NOMO-1 treated with DMSO at 0.1 percent for 48 hours (cell line): ENCODE results near the gene REEP1.

Experiments
- DNase-seq: peaks from one replicate; lab custom pipeline; 2025; ENCODE audit not compliant: unreplicated experiment; lab: John Stamatoyannopoulos, UW

REEP1 gene

DNA sequence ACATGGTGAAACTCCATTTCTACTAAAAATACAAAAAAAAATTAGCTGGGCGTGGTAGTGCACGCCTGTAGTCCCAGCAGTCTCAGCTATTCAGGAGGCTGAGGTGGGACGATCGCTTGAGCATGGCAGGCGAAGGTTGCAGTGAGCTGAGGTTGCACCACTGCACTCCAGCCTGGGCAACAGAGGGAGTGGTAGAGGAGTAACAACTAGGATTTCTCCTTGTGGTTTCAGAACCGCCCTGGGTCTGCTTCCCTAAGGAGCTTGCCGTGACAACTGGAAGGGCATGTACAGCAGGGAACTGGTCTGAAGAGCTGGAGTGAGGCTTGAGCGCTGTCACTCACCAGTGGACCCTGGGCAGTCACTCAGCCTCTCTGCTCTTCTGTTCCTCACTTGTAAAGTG, 29.1 kb downstream of the REEP1 start:
- DNase-seq = no peak

DNA sequence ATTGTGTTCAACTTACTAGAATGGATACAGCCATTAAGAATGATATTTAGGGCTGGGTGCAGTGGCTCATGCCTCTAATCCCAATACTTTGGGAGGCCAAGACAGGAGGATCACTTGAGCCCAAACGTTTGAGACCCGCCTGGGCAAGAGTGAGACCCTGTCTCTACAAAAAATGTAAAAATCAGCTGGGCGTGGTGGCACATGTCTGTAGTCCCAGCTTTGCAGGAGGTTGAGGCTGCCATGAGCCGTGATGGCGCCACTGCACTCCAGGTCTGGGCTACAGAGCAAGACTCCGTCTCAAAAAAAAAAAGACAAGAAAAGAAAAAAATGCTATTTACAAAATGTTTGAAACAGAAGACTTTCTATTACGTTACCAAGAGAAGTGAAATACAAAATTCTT, 30.0 kb downstream of the REEP1 start:
- no peak for DNase-seq

DNA sequence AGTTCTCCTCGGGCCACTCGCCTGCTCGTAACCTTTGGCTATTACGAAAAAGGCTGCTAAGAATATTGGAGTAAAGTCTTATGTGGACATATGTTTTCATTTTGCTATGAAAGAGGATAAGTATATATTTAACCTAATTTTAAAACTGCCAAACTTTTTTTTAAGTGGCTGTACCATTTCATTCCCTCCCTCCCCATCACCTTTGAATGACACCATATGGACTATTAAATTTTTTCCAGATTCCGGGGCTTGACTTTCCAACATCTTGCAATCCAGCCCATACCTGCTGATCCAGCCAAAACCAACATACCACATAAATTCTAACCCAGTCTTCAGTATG, 31.5 kb downstream of the REEP1 start:
- DNase-seq = no peak

DNA sequence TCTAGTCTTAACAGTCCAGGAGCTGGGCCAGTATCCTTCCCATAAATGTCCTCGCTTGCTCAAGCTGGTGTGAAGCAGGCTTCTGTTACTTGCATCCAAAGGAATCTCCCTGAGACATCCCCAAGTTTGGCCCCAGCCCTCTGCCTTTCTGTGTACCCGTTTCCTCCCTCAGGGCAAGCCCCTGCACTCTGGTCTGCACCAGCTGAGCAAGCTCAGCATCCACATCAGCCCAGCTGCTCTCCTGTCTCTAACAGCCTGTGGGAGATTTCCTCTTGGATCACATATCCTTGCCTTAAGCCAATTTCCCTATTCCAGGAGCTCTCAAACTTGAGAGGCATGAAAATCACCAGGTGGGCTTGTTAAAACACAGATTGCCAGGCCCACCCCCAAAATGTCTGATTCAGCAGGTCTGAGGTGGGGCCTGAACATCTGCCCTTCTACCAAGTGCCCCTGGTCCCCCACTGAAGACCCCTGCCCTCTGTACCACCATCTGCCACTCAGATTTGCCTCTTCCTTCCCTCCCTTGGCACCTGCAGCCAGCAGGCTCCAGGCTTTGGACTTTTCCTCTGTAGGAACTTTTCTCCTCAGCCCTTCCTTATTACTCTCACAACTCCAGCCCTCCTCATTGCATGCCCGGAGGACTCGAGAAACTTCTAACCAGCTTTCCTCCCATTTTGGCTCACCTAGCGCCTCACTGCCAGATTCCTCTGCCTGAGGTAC, 32.1 kb downstream of the REEP1 start:
- no peak for DNase-seq

DNA sequence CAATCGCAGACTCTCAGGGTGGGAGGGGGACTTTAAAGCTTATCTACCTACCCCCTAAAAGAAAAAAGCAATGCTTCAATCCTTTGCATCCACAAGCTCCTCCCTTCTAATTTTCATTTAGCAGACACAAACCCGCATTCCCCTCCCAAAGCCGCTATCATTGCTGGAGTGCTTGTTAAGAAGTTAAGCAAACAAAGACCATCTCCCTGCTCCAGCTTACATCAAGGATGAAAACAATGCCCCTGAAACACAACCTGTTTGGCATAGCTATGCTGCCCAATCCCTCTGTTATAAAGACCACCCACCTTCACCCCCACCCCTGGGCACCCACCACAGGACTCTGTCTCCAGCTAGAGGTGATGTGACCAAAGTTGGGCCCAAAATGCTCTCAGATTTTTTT, 33.0 kb downstream of the REEP1 start:
- DNase-seq = no peak

DNA sequence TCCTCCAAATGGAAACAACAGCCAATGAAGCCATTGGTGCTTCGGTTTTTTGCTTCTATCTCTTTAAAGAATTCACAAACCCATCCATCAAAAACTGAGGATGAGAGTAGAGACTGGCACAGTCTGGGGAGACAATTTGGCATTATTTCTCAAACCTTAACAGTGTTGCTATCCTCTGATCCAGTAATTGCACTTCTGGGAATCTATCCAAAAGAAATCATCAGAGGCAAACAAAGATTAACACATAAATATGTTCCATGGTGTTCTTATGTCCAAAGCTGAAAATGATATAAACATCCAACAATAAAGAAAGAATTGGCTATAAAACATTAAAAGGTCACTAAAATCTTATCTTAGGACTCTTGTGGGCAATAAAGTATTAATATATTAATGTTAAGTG, 35.1 kb downstream of the REEP1 start:
- DNase-seq = no peak

DNA sequence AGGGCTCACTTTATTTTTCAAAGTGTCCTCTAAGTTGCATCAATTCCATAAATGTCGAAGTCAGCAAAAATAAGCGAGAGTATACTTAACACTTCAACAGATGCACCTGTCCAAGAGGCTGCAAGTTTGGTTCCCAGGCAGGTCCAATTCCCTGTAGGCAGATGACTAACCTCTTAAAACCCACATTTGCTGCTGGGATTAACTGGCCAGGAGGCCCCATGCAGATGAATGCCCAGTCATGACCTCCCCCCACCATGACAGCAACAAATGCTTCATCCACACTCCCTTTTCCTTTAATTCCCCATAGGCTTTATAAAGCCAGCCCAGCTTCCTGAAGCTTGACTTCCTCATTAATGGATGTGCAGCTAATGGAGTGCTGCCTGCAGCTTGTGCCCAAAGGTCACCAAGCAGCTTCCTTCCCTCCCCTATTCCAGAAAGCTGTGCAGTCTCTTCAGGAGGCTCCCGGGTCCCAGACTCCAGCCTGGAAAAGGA, 35.7 kb downstream of the REEP1 start:
- no peak for DNase-seq

DNA sequence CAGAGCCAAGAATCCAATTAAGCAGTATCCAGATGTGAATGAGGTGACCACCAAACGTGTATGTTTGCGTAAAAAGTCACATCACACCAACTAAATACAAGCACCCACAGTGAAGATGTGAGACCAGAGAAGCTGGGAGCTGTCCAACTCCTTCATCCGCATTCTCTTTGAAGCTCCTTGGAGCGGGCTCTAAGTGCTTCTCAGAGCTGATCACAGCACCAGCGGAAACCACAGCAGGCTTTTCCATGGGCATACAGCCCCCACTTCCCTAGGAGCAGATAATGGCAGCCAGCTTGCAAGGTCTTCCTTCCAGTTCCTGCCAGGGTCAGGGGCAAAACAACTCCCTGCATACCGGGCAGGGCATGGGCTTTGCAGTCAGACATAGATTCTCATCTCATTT, 36.4 kb downstream of the REEP1 start:
- DNase-seq = no peak

DNA sequence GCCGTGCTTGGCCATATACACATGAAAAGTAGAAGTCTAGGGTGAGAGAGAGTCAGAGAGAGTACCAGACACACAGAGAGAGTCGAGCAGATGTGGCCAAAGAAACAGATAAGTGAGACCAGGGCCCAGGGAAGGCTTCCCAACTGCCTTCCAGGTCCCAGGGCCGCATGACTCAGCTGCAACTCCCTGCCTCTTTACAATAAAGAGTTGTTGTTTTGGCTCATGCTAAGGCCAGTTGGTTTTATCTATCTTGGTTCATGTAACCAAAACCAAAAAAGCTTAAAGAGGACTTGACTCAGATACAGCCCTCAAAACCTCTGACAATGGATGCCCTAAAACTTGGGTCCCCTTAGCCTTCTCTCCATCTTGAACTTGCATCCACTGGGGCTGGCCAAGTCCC, 36.9 kb downstream of the REEP1 start:
- no peak for DNase-seq

DNA sequence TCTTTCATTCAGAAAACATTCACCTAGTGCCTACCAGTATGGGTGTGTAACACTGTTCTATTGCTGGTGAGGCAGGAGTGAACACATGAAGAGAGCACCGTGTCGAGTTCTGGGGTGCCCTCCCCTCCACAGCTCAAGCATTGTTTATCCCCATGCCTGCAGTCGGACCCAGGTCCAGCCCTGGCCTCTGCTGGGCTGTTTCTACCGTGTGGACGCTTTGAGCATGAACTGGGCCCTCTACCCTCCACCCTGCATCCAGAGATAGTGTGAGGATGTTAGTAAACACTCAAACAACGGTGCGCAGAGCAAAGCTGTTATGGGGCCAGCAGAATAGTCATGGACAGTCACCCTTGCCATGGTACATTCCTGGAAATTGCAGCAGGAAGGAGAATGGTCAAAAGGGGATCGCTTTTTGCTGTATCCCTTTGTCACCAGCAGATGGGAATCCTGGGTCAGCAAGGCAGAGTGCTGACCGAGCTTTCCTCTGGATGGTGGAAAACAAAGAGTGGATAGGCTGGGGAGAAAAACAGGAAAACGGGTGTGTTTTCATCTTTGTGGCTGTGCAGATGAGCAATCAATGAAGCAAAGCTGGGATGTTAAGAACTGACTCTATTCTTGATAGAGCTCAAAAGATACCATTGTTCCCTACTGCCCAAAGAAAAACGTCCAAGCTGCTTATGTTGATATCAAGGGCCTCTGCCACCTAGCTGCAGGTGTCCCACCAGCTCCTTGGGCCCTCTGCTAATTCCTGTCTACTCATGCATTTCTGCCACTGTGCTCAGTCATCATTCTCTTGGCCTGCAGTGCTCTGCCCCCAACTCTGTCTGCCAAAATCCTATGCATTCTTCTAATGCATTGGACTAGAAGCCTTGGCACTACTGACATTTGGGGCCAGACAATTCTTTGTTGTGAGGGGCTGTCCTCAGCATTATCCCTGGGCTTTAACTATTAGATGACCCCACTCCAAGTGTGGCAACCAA, 38.7 kb downstream of the REEP1 start:
- no peak for DNase-seq

DNA sequence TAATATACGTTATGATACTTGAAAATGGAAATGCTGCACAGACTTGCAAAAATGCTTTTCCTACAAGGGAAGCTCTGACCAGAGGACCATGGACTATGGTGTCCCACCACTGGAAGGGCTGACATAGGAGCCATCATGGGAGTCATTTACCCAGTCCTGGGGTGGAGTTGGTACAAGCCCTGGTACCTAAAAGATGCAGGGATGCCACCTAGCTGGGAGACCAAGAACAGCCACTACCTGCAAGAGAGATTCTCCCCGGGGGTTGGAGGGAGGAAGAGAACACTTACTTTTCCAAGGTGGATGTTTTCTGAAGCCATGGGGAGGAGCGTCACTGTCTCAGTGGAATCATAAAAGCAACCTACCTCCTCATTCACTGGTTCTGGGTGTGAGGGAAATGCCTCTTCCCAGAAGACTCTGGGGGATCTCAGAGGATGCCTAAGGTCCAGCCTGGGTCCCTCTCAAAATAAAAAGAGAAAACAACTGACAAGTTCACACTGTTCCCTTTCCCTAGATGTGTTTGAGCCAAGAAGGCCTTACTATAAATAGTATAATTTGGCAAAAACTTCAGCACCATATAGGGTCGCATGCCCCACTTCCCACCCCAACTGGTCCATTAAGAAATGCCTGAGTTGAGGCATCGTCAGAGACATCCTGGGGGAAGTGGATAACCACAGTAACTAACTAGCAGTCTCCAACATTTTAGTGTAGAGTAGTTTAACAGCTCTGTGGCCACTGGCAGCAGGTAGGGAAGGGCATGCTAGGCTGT, 39.9 kb downstream of the REEP1 start:
- peak; percentile 31 for DNase-seq

DNA sequence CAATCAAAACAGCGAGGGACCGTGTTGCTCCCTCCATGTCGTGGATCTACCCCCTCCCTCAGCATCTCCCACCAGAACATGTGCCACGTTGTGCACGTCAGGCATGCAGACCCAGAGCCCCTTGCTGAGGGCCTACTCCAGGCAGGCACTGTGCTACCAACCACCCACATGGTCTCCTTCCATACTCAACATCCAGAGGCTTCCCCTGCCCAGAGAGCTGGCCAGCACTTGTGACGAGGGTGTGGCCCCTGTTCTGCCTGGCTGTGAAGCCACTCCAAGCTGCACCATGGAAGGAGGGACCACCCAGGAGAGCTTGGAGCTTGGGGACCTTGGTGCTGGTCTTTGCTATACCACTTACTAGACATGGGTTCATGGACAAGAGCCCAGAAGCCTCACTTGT, 40.5 kb downstream of the REEP1 start:
- no peak for DNase-seq

DNA sequence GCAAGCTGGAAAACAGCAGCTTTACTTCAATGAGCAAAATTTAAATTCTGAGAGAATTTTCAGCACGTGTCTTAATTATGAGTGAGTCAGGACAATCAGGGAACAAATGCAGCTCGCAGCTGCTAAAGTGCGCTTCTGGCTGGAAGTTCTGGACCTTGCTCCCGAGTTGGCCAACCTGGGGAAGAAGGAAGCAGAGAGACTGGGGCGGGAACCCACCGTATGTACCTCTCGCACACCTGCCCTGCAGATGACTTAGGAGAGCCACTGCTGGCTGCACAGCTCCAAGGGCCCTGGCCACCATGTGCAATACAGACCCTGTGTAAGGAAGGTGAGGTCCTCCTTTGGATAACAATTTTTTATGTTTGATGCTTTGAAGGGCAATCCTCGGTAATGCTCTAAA, 42.4 kb downstream of the REEP1 start:
- no peak for DNase-seq

DNA sequence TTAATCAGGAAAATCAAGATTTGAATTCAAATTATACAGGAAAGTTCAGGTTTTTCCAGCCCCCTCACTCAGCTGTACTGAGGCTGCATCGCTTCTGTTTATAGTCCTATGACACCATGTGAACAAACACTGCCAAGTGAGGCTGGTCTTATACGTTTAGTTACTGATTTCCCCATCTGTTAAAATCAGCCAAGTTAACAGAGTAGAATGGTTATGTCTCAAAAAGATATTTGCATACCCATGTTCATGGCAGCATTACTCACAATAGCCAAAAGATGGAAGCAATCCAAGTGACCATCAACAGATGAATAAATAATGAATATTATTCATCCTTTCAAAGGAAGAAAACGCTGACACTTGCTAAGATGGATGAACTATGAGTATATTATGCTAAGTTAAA, 43.8 kb downstream of the REEP1 start:
- DNase-seq = no peak

DNA sequence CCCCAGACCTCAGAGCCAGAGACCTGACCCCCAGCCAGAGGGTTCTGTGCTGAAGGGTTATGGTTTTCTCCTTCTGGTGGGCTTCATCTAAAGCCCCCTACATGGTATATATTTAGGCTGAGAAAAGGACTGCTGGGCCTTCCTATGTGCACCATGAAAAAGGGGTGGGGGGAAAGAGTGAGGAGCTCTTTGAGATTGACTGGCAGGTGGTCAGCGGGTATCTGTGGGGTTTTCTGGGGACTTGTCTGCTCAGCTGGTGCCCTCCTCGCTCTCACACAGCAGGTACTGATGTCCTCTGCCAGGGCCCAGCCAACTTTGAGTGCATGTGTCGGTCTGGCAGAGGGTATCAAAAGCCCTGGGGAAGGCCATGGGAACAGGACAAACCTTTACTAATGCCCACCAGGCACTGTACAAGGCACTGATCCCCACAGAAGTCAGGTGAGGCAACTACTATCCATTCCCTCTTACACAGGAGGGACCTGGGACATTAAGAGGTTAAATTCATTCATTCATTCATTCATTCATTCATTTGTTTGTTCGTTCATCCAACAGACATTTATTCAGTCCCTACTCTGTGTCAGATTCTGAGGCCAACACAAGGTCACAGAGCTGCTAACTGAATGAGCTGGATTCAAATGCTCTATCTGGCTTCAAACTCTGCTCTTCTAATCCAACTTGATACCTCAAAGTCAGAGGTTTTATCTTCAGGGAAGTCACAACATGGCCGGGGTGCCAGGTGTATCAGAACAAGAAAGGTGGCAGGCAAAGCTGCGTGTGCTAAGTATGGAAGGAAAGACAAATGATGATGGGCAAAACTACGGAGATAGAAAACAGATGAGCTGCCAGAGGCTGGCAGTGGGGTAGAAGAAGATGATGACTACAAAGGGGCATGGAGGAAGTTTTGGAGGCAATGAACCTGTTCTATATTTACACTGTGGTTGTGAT, 44.6 kb downstream of the REEP1 start:
- DNase-seq = no peak

DNA sequence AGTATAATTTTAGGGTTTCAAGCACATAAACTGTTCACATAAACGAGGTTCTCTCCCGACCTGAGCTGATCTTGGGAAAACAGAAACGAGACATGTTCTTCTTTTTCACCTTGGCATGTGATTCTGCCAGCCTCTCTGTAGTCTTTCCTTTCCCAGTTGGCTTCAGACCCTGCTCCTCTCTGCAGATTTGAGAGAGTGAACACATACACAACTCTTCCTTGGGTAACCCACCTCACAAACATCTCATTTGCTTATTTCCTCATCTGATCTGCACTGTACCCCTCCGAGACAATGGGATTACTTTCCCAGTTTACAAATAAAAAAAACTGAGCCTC, 46.1 kb downstream of the REEP1 start:
- DNase-seq = no peak

DNA sequence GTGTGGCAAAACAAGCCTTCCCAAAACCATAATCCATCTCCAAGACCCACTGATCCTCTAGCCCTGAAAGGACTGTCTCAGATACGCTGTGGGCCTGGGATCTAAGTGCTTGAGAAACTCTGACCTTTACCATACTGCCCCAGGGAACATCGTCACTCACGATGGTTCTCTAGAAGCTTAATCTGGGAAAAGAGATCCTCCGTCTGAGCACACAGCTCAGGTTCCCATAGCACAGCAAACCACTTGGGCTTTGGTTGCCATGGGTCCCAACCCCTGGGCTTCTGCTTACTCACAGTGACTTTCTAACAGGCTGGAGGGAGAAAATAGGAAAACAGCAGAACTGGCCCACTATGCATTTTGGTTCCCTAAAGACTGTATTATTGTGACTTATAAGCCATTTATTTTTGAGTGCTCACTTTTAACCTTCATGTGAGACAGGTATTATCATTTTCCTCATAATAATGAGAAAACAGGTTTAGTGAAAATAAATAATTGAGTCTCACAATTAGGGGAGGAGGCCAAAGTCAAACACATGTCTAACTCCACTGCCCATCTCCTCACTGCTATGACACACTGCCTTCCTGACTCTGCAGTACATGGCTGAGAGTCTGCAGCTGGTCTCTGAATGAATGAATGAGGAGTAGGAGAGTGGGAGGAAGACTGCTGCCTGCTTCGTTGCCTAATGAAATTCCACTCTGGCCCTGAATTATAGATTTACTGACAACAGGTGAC, 46.7 kb downstream of the REEP1 start:
- no peak for DNase-seq

DNA sequence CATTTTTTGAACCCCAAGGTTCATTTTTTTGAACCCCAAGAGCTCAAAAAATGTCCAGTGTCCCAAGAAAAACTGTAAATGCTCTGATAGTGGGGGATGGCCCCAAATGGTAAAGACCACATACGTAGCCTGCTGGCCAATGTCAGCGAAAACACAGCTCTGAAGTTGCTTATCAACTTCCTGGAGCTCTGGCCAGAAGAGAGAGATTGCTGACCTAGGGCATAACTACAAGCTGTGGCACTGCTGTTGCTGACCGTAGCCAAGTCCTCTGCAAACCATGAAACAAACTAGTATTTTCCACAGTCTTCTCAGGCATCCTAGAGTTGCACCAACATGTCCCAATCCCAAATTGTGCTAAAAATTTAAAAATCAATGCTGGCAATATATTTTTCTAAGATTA, 50.9 kb downstream of the REEP1 start:
- no peak for DNase-seq

DNA sequence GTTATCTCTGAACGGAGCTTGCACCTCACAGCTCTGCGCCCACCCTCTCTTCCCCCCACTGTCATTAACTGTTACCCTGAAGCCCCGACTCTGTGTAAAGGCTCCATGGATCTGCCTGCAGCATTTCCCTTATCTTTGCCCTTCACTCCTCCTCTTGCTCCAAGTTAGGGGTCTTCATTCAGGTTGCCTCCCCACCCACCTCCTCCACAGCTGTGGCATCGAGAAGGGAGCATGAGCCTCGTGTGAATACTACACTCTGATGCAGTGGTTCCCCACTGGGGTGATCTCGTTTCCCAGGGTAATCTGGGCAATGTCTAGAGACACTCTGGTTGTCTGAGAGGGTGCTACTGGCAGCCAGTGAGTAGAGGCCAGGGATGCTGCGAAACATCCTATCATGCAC, 51.4 kb downstream of the REEP1 start:
- DNase-seq = no peak

DNA sequence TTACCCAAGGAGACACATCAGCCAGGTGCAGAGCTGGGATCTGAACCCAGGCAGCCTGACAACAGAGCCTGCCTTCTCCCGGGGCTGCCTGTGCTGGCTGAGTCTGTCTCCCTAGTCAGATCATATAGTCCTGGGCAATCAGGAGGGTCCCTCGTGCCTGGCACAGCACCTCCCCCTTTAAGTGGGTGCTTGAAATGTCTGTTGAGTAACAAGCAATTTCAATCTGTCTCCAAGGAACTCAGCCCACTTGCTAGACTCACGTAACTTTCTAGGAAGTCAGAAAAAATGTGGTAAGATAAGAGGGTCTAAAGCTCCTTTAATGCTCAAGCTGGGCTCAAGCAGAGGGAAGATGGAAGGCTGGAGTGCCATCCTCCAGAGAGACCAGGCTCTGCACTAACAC, 51.9 kb downstream of the REEP1 start:
- DNase-seq = no peak
